SK-N-SH (cell line): ENCODE data around the gene WDR90. TPM values are rescaled to one million over a fixed set of nuclear protein-coding genes. Genes with fewer than 3 reads are reported as not detected.

Source experiments
- CTCF ChIA-PET: fragments of 300-600, 350-600 bp; formaldehyde crosslinking; extraction: SDS; loops from one replicate; lab custom pipeline; 2021; lab: Yijun Ruan, JAX
- POLR2A ChIA-PET: fragments of 350-600 bp; sonication (Branson Sonifier 250); formaldehyde crosslinking; extraction: SDS; loops from one replicate; lab custom pipeline; 2020; ENCODE audit warnings: antibody characterized with exemption, inconsistent platforms; lab: Yijun Ruan, JAX
- DNase-seq: peaks from one replicate; pipeline ENCODE4 v3.0.0; 2012
- H2AFZ ChIP-seq: fragments of 200-600 bp; sonication (generic); 2 replicates; pipeline ENCODE4 v1.8.1; 2016; ENCODE audit warnings: antibody characterized with exemption, mild to moderate bottlenecking, low read depth
- H3F3A ChIP-seq: fragments of 200-600 bp; sonication (generic); replicated peaks from 2 replicates; pipeline ENCODE3; 2016; ENCODE audit warnings: antibody characterized with exemption, mild to moderate bottlenecking; ENCODE audit not compliant: insufficient read depth
- H3K27ac ChIP-seq, 2 experiments: fragments of 200-500 bp in 1 of 2; fragments of 200-600 bp in 1 of 2; sonication (Bioruptor generic) in 1 of 2; sonication (generic), shearing (Covaris generic) in 1 of 2; 2 replicates each; pipeline versions ENCODE4 v1.5.1 to v1.6.1; 2014 to 2016; ENCODE audit warnings: low read depth in 2 of 2, inconsistent platforms in 1 of 2, low read length in 1 of 2, mild to moderate bottlenecking in 1 of 2, mixed read lengths in 1 of 2
- H3K27me3 ChIP-seq: fragments of 200-600 bp; sonication (generic), shearing (Covaris generic); 2 replicates; pipeline ENCODE4 v1.6.1; 2016; ENCODE audit warnings: mixed run types; ENCODE audit not compliant: insufficient read depth
- H3K36me3 ChIP-seq, 2 experiments: fragments of 200-500 bp in 1 of 2; fragments of 200-600 bp in 1 of 2; sonication (Bioruptor generic) in 1 of 2; sonication (generic) in 1 of 2; replicated peaks in 1 of 2; 2 replicates each; pipeline versions ENCODE3 to v1.5.1; 2014 to 2016; ENCODE audit warnings: low read length in 1 of 2, mild to moderate bottlenecking in 1 of 2; ENCODE audit not compliant: insufficient read depth in 2 of 2, control insufficient read depth in 1 of 2
- H3K4me1 ChIP-seq, 2 experiments: fragments of 200-500 bp in 1 of 2; fragments of 200-600 bp in 1 of 2; sonication (Bioruptor generic) in 1 of 2; sonication (generic), shearing (Covaris generic) in 1 of 2; 2 replicates each; pipeline versions ENCODE4 v1.5.1 to v1.6.1; 2014 to 2016; ENCODE audit warnings: low read depth in 1 of 2, low read length in 1 of 2, mixed run types in 1 of 2; ENCODE audit not compliant: insufficient read depth in 2 of 2, control insufficient read depth in 1 of 2
- H3K4me2 ChIP-seq: fragments of 200-600 bp; sonication (generic), shearing (Covaris generic); 2 replicates; pipeline ENCODE4 v1.6.1; 2017; ENCODE audit warnings: mixed run types
- H3K4me3 ChIP-seq, 2 experiments: fragments of 200-500 bp in 1 of 2; fragments of 200-600 bp in 1 of 2; sonication (Bioruptor generic) in 1 of 2; sonication (generic), shearing (Covaris generic) in 1 of 2; 2 replicates each; pipeline versions ENCODE4 v1.5.1 to v1.8.1; 2014 to 2016; ENCODE audit warnings: low read depth in 2 of 2, inconsistent platforms in 1 of 2, low read length in 1 of 2, mild to moderate bottlenecking in 1 of 2, mixed read lengths in 1 of 2, moderate library complexity in 1 of 2
- H3K79me2 ChIP-seq: fragments of 200-600 bp; sonication (generic); 2 replicates; pipeline ENCODE4 v1.8.1; 2017; ENCODE audit warnings: mild to moderate bottlenecking; ENCODE audit not compliant: insufficient read depth
- H3K9ac ChIP-seq: fragments of 200-600 bp; sonication (generic); 2 replicates; pipeline ENCODE4 v1.6.1; 2017; ENCODE audit warnings: mixed run types
- H3K9me2 ChIP-seq: fragments of 200-600 bp; sonication (generic); 2 replicates; pipeline ENCODE4 v1.6.1; 2017; ENCODE audit warnings: mixed run types
- H3K9me3 ChIP-seq: fragments of 200-600 bp; sonication (generic); 2 replicates; pipeline ENCODE4 v1.6.1; 2017; ENCODE audit warnings: mixed run types, mild to moderate bottlenecking, moderate library complexity
- H4K20me1 ChIP-seq: fragments of 200-600 bp; sonication (generic); 2 replicates; pipeline ENCODE4 v1.6.1; 2017; ENCODE audit warnings: mild to moderate bottlenecking, mixed run types; ENCODE audit not compliant: insufficient read depth
- CHD2 ChIP-seq: fragments of 150-350 bp; IDR thresholded peaks from 2 replicates; pipeline ENCODE4 v1.6.1; 2018; ENCODE audit warnings: low read length; ENCODE audit not compliant: partially characterized antibody
- ELF1 ChIP-seq: IDR thresholded peaks from 2 replicates; pipeline ENCODE4 v1.4.0; 2012
- EP300 ChIP-seq, 2 experiments: IDR thresholded peaks; 2 replicates each; pipeline versions ENCODE4 v1.4.0 to v1.6.1; 2012; ENCODE audit warnings: borderline replicate concordance in 1 of 2, low read depth in 1 of 2, low read length in 1 of 2
- EZH2phosphoT487 ChIP-seq: fragments of 200-600 bp; sonication (generic); IDR thresholded peaks from 2 replicates; pipeline ENCODE4 v1.6.1; 2017; ENCODE audit warnings: low read depth, mixed run types, mild to moderate bottlenecking, antibody characterized with exemption, moderate library complexity, borderline replicate concordance
- FOXJ3 ChIP-seq: sonication (generic); formaldehyde crosslinking; IDR thresholded peaks from 2 replicates; pipeline ENCODE4 v1.5.1; 2020; ENCODE audit warnings: mild to moderate bottlenecking, missing genetic modification reagents
- GATA2 ChIP-seq: sonication (generic); formaldehyde crosslinking; IDR thresholded peaks from 2 replicates; pipeline ENCODE4 v1.5.0; 2020; ENCODE audit warnings: mild to moderate bottlenecking, missing genetic modification reagents
- IRF3 ChIP-seq: fragments of 150-350 bp; IDR thresholded peaks from 2 replicates; pipeline ENCODE4 v1.6.1; 2016; ENCODE audit warnings: mild to moderate bottlenecking, low read depth, low read length
- JUND ChIP-seq: IDR thresholded peaks from 2 replicates; pipeline ENCODE4 v1.4.0; 2012
- MAX ChIP-seq: IDR thresholded peaks from 2 replicates; pipeline ENCODE4 v1.4.0; 2012; ENCODE audit warnings: low read depth
- NFIC ChIP-seq: IDR thresholded peaks from 2 replicates; pipeline ENCODE4 v1.4.0; 2012; ENCODE audit warnings: borderline replicate concordance
- PBX3 ChIP-seq: IDR thresholded peaks from 2 replicates; pipeline ENCODE4; 2012
- POLR2AphosphoS5 ChIP-seq: IDR thresholded peaks from 2 replicates; pipeline ENCODE4 v1.6.1; 2012; ENCODE audit warnings: low read depth, low read length
- RAD21 ChIP-seq: IDR thresholded peaks from 2 replicates; pipeline ENCODE4 v1.6.1; 2012; ENCODE audit warnings: mild to moderate bottlenecking, low read length
- RFX5 ChIP-seq: IDR thresholded peaks from 2 replicates; pipeline ENCODE4 v1.6.1; 2012; ENCODE audit warnings: mild to moderate bottlenecking, improper control_type of control experiment, low read length
- TEAD4 ChIP-seq: IDR thresholded peaks from 2 replicates; pipeline ENCODE4 v1.4.0; 2012; ENCODE audit warnings: mild to moderate bottlenecking, borderline replicate concordance; ENCODE audit not compliant: insufficient read depth
- USF1 ChIP-seq: IDR thresholded peaks from 2 replicates; pipeline ENCODE4 v1.4.0; 2012; ENCODE audit warnings: low read depth, borderline replicate concordance
- WGBS: methylation state at CpG from one replicate; pipeline ENCODE4 v1.1.6; 2017; ENCODE audit warnings: low lambda C conversion rate; 5-methylcytosine and 5-hydroxymethylcytosine counted together
- polyA plus RNA-seq, 3 experiments: library from polyadenylated mRNA; depleted of rRNA; stranded (reverse); fragments of >200 nt; gene quantifications; 2 replicates each; pipeline ENCODE4 v1.2.3, GENCODE V29; 2012

The WDR90 gene
- polyA plus RNA-seq, 1 of the 3 experiments (the other 2 are of a cell fraction), result 32.0 TPM

GRCh38 chr16:703406-703805 is 54.2 kb downstream of the WDR90 start:
- CTCF ChIA-PET, result interaction anchor here (0.7 to 22.4 kb wide), 10 partner anchors 10 to 79 kb away, joined by 3 to 358 read pairs (median 4); partner anchors contain the start of genes ANTKMT, CCDC78, CIAO3 and HAGHL
- peaks cover 60% of the 10 kb centered on the region for H3K79me2 ChIP-seq
- no peaks in the 10 kb centered on the region for H3K27me3 ChIP-seq
- POLR2A ChIA-PET, result interaction anchor here (2.0 kb wide), 1 partner anchor 13 kb away, joined by 7 read pairs; the partner anchor contains the start of gene WDR24
- no peaks in the 10 kb centered on the region for H3K9me2 ChIP-seq
- H4K20me1 ChIP-seq, result peaks cover 59% of the 10 kb centered on the region
- no peak overlapping the region for H2AFZ ChIP-seq
- no peak for DNase-seq
- no peak overlapping the region for H3K4me3 ChIP-seq
- H3F3A ChIP-seq, result peaks cover 5% of the 10 kb centered on the region
- no peak for TF ChIP-seq GATA2 (CRISPR knock-in tag)
- no peak for TF ChIP-seq MAX
- no peak for TF ChIP-seq RFX5
- TF ChIP-seq ELF1, result no peak
- TF ChIP-seq EP300 (IDR thresholded peaks at IDR 0.05; ENCODE audit: borderline replicate concordance in 1 of 2, low read depth in 1 of 2, low read length in 1 of 2), result no peak
- TF ChIP-seq CHD2, result no peak
- no peak for TF ChIP-seq FOXJ3 (CRISPR knock-in tag)
- TF ChIP-seq, all 33 proteins: peak for 0
- Histone ChIP-seq H3K4me2 (no peak overlapping the region), H3K27ac (no peak overlapping the region), H3K9ac (no peak overlapping the region), H3K9me3 (no peaks in the 10 kb centered on the region), H3K4me1 (peaks cover 4 to 19% of the 10 kb centered on the region in 2 experiments; a peak in 1 of 4 replicates), H3K36me3 (no peaks in the 10 kb centered on the region)
- WGBS, result 50% methylated on average over 1 of the region's 12 CpGs

GRCh38 chr16:704047-704446 is 54.9 kb downstream of the WDR90 start:
- H3K79me2 ChIP-seq, result peaks cover 55% of the 10 kb centered on the region
- peak overlapping the region; percentile 78 to 82; a peak in 3 of 4 replicates for H3K4me3 ChIP-seq
- CTCF ChIA-PET, result interaction anchor here (0.5 to 22.4 kb wide), 9 partner anchors 9 to 77 kb away, joined by 3 to 358 read pairs (median 4); partner anchors contain the start of genes ANTKMT, CCDC78, CIAO3 and HAGHL
- no peaks in the 10 kb centered on the region for H3K9me2 ChIP-seq
- peaks cover 4 to 20% of the 10 kb centered on the region in 2 experiments; a peak in 1 of 4 replicates for H3K4me1 ChIP-seq
- peak overlapping the region; percentile 95 for H3K4me2 ChIP-seq
- no peak overlapping the region for H2AFZ ChIP-seq
- 0 out of 2 replicates have a peak overlapping the region, but pooled peaks have one; percentile 85 for H3K9ac ChIP-seq
- H3K9me3 ChIP-seq, result no peaks in the 10 kb centered on the region
- WGBS, result 79% methylated on average over 6 of the region's 7 CpGs
- peaks cover 5% of the 10 kb centered on the region for H3F3A ChIP-seq
- no peaks in the 10 kb centered on the region for H3K27me3 ChIP-seq
- H3K36me3 ChIP-seq, result no peaks in the 10 kb centered on the region
- TF ChIP-seq USF1 (no peak), TEAD4 (no peak), RAD21 (no peak), IRF3 (no peak), PBX3 (no peak), GATA2 (CRISPR knock-in tag) (no peak), EZH2phosphoT487 (no peak), POLR2AphosphoS5 (no peak), JUND (no peak), NFIC (no peak)
- POLR2A ChIA-PET, result interaction anchor here (1.7 to 2.0 kb wide), 2 partner anchors 14 to 24 kb away, joined by 5 to 7 read pairs; partner anchors contain the start of gene WDR24
- DNase-seq, result no peak
- peak overlapping the region in 1 of 2 experiments; percentile 11; a peak in 2 of 4 replicates for H3K27ac ChIP-seq
- peaks cover 56% of the 10 kb centered on the region for H4K20me1 ChIP-seq
